ENCODE results near the gene NT5DC1.

Gene NT5DC1

DNA sequence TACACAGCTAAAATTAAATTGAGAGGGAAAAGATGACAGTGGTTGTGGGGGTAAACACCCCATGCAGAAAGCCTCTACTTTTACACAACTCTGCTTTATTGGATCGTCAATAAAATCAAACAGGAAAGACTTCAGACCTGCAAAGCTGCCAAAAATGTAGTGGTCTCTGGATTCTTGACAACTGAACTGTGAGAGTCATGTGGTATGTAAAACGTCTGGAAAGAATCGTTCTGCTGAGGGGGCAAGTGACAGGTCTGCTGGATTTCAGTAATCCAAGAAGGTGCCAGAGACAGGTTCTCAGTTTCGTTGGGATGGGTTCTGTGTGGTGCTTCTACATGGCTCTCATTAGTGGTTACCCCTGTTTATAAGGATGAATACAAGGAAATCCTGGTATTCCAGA, 89.9 kb downstream of the NT5DC1 start:
- DNase-seq, result no peak

DNA sequence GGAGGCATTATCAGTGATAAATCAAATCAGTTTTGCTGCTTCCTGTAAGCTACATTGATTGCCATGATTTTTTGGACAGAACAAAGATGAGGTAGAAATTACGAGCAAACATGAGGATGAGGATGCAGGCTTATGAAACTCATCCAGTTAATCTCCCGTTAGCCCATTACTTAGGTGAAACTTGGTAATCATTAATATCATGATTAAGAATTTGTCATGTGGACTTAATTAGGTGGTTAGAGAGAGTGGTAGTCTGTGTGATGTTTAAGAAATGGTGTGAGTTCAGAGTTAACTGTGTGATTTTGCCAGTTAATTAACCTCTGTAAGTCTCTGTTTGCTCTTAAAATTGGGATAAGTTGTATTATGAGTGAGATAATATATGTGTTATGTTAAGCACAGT, 91.2 kb downstream of the NT5DC1 start:
- no peak for DNase-seq

DNA sequence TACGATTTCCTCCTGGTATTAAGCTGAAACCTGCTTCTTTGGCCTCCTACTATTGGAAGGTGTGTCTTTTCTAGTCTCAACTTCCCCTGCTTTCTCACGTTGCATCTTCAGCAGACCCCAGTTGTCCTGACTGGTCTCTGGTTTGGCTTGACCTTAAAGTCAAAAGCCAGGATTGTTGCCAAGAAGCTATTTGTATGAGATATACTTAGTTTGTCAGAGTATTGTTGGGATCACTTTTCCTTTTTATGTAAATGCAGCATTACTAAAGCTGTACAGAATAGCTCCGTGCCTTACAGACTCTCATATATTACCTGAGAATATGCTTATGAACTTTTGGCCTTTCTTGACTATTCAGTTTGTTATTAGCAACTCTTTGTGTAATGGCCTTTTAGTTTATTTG, 92.1 kb downstream of the NT5DC1 start:
- DNase-seq, result no peak

DNA sequence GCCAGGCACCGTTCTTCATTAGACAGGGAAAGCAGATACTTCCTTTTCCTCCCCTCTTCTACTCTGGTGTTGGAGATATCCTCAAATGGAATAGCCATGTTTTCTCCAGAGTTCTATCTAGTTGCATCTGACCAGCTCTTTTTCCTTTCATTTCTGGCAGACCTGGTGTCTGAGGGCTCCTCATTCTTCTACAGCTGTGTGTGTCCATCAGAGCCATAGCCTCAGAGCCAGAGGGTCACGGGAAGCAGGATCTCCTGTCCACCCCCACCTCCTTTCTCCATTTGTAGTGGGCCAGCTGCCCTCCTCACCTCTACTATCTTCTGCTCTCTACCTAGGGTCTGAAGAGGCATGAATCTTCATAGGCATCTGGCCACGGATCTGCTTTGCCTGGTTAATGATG, 96.2 kb downstream of the NT5DC1 start:
- DNase-seq, result no peak

DNA sequence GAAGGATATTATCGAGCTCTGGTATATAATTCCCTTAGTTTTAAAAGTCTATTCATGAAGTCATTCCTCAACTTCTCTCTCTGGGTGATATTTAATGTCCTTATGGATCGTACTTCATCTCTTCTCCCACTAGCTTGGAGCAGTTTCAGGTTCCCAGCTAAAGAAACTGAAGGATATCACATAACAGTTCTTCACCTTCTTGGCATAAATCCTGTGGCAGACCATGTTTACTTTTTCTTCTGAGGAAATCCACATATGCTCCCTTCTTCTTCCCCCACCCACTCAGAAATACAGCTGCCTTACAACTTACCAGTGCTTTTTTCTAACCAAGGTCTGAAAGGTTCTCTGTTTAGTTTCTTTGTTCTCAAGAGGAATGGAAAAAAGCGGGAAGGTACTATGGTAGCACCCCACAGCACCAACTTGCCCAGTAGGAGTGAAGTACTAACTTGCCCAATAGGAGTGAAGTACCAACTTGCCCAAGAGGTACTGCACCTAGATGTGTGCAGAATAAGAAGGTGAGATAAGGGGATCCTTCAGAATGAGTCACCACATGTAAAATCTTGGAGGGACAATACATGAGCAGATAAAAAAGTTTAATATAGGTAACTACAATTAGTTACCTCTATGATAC, 100.1 kb downstream of the NT5DC1 start:
- no peak for DNase-seq

DNA sequence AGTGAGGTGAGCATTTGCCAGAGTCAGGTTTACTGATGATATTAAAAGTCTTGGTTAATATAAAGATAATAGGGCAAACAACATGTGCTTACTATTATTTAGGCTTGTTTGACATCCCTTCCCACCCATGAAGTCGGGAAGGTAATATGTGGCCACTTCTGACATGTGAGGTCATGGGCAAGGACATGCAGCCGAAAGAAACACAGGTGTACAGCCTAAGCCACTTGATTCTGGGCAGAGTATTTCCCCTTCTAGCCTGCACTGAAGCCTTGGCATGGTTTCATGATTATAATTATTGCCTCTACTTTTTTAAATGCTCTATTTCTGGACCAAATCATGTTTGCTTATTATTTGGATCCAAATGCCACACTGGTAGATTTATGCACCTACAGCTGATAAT, 100.9 kb downstream of the NT5DC1 start:
- no peak for DNase-seq

DNA sequence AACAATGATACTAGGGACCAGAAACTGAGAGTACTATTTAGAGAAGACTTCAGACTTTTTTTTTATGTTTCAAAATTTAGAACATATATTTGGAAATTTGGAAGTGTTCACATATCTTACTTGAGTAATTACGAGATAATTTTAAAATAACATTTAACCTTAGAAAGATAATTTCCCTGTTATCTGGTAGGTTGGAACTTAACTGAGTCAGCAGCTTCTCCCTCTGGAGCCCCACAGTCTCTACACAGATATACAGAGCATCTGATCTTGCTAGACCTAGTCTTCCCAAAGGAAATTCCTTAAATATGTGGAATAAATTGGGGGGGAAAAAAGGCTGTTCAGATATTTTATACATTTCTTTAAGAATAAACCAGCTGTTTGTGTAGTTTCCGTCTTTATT, 104.6 kb downstream of the NT5DC1 start:
- no peak for DNase-seq

DNA sequence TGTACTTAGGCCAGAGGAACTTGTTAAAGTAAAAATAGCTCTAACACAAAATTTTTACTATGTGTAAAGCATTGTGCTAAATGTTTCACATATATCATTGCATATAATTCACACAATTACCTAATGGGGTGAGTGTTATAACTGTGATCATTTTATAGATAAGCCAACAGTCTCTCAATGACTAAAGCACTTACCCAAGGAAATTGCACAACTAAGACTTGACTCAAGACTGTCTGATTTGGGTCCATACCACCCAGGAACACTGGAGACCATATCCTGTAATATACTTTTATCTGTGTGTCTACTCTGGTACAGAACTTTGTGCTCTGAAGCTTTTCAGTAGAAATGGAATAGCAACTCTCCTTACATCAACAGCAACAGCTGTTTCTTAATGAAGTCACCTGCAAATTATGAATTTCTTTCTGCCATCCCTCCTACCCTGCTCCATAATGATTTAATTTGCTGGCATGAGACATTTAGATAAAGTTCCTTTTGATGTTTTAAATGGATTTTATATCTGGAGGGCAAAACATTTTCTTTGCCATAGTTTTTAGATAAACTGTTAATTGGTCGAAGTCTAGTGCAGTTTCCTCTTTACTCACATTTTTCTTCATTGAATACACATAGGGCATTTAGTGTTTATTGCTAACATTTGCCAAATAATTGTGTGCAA, 105.7 kb downstream of the NT5DC1 start:
- no peak for DNase-seq

DNA sequence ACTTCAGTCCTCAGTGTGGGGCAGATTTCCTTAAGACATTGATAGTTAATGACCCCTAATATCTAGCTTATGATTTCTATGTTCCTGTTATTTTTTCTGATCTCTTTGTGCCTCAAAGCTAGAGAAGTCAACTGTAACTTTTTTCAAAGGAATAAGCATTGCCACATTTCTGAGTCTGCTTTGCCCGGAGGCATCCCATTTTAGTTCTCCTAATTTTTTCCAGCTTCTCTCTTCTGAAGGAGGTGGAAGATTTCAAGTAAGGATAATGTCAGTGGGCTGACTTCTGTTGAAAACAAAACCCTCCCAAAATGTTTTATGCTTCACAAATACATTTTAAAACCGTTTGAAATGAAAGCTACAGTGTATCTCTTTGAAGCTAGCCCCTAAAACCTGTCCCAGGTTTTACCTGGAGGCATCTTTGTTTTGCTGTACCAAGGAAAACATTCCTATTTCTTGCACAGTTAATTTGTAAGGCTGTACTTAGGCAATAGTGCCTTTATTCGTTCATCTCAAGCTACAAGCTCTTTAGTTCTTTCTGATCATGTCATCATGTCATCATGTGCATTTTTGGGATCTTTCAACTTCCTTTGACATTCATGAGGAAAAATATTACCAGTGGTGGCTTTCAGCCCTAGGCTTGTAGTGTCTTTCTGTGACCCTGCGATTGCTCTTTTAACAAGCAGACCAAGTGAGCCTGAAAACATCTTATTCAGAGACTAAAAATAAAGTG, 107.6 kb downstream of the NT5DC1 start:
- no peak for DNase-seq

DNA sequence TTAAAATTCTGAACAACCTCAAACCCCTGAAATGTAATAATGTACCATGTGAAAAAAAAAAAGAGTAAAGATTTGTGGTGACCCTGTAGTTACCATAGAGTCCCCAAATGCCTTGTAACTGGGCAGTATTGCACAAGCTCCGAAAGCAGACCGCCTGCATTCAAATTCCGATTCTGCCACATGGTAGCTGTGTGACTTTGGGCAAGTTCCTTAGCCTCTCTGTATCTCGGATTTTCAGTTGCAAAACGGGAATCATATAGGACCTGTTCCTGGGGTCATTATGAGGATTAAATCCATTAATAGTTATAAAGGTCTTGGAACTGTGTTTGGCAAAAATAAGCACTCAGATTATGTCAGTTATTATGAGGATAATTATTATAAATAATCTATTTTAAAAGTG, 109.7 kb downstream of the NT5DC1 start:
- DNase-seq, result no peak

DNA sequence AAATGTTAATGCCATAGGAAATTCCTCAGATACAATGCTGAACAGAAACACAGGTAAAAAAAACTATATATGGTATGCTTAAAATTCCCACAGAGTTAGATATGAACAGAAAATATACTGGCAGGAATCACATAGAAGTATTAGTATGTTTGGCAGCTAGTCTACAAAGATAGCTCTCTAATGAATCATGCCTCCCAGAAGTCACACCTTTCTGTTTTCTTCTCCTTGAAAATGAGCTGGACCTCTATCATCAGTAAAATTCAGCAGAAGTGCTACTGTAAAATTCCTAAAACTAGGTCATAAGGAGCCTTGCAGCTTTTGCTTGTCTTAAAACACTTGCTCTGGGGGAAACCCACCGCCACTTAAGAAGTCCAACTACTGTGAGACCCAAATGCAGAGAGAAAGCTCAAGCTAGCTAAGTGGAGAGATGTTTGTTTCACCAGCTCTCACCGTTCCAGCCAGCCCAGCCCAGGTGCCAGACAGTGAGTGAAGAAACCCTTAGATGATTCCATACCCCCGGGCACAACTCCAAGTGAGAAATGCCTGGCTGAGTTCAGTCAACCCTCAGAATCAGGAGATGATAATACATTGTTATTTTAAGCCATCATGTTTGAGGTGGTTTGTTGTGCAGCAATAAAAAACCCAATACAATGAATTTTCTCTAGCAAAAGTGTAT, 110.2 kb downstream of the NT5DC1 start:
- DNase-seq, result peak in 3 of 56 donors; percentile 0 to 4 (median 3)

DNA sequence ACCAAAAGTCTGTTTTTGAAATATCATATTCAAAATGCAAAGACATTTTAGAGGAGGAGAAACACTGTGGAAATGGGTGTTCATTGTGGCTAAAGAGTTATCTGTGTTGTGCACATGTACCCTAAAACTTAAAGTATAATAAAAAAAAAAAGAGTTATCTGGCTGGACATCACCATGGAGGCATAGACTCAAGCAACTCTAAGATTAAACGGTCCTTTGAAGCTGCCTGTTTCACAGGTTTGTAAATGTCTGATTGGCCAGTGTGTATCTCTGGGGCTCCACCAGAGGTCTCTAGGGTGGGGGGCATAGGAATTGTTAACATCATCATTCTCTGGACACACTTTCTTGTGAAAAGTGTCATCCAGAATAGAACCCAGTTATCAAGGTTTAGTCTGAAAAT, 114.0 kb downstream of the NT5DC1 start:
- no peak for DNase-seq

DNA sequence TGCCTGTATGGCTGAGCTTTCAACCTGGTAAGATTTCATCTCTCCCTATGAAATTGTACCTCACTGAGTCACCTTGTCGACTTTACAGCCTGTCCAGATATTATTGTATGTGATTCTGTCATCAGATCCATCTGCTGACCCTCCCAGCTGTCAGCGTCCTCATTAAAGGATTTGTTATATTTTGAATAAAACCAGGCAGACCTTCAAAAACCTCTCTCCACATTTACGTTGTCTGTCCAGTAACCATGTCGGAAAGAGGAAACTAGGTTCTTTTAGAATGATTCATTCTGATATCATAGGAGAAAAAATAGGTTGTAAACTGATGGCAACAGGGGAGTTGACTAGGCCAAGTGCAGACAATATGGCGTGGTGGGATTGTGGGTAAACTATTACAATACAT, 114.8 kb downstream of the NT5DC1 start:
- no peak for DNase-seq

DNA sequence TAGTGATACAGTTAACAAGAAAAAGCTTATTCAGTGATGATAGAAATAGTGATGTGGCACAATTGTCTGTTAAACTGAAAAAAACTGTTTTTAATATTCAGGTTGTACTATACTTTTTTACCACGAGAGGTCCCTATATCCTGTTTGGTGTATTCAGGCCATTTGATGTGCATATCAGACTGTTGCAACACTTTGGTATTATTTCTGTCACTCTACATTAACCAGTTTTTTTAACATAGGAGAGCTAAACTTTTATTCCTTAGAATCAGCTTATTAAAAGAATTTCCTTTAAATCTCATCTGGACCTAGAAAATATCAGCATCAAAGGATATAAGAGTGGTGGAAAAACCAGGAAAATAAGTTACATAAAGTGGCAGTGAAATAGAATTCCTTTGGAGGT, 116.4 kb downstream of the NT5DC1 start:
- no peak for DNase-seq

DNA sequence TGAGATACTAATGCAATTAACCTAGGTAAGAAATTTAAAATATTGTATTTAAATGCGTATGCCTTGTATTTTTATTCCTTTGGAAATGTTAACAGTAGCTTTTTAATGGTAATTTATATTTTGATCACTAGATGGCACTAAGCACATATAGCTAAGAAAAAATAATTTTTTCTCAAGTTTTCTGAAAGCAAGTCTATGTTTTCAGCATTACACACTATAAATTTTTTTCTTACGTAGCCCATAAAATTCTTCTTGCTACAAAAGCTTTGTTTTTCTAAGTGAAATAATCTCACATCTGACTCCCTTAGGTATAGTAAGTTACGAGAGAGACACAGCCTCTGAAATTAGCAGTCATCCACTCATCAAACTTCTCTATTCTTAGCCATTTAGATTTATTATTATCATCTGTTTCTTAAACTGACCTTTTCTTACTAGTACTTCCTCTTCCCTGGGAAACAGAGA, 117.5 kb downstream of the NT5DC1 start:
- no peak for DNase-seq

DNA sequence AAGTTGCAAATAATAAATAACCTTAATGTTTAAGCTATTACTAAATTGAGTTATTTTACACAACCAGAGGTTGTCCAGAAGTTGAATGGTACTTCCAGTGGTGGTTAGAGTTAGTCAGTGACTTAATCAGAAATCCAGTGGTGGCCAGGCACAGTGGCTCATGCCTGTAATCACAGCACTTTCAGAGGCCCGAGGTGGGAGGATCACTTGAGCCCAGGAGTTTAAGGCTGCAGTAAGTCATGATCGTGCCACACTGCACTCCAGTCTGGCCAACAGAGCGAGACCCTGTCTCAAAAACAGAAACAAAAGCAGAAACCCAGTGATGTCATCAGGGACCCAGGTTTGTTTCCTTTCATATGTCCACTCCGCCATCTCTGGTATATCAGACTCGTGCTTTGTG, 118.2 kb downstream of the NT5DC1 start:
- DNase-seq, result no peak

DNA sequence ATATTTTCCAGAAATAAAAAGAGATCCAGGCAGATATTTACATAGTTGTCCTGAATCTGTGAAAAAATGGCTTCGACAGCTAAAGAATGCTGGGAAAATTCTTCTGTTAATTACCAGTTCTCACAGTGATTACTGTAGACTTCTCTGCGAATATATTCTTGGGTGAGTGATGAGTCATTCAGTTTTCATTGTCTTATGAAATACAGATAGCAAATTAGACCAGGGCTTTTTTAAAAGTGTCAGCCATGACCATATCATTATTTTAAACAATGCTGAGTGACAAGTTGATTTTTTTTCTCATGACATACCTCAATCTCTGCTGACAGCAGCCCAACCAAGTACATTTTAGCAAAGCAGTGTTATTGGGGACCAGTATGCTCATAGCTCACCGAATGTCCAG, 120.4 kb downstream of the NT5DC1 start:
- no peak for DNase-seq

DNA sequence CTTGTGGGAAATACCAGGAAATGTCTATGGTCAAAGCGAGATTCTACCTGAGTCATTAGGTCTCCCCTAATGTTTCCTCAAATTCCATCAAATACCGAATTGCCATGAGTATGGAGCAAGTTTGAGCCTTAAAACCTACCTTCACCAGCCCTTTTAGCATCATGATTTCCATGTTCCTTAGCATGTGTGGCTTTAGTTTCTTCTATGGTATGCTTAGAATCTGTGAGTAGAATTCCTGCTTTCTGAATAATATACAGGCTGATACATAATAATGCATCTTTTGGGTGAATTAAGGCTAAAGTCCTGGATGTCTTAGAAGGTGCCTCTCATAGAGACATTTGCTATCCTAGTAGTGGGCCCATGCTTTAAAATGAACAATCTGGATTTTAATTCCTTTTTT, 121.3 kb downstream of the NT5DC1 start:
- DNase-seq, result no peak

DNA sequence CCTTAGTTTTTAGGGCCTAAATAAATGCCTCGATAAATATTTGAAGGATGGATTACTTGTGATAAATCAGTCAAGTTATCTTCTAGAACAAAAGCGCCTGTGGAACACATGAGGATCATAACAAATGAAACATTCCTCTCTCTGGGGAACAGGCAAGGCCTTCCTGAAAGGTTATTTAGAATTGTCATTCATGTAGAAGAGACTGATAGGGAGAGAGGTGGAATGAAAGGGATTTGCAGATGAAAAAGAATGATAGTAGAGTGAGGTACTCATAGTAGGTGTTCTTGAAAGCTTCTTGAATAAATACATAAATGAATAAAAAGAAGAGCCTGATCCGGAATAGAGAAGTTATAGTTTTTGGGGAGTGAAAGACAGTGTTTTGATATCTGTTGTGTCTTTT, 122.7 kb downstream of the NT5DC1 start:
- DNase-seq, result no peak

DNA sequence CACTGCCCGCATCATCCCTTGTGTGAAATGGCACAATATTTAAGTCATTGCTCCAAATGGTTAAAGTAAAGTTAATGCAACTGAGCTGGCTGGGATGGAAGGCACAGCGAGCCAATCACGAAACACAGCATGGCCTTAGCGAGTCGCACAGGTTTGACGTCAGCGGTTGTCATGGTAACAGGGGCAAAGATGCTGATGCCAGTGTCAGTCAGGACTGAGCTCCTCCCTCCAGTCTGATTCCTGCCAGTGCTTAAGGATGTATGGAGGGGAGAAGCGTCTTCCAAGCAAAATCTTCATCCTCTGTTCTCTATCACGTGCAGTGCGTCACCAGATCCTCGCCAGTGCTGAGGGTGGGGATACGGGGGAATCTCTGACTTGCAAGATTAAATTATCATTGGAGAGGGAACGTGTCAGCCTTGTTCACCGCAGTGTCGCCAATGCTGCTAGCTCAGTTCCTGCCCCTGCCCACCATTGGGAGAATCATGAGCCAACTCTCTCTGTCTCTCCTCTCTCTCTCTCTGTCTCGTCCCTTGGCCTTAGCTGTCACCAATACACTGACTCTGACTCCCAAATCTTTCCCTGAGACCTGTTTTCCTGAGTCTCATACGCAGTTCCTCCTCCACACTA, 128.7 kb downstream of the NT5DC1 start:
- DNase-seq, result peak in 55 of 56 donors; percentile 25 to 98 (median 89)

DNA sequence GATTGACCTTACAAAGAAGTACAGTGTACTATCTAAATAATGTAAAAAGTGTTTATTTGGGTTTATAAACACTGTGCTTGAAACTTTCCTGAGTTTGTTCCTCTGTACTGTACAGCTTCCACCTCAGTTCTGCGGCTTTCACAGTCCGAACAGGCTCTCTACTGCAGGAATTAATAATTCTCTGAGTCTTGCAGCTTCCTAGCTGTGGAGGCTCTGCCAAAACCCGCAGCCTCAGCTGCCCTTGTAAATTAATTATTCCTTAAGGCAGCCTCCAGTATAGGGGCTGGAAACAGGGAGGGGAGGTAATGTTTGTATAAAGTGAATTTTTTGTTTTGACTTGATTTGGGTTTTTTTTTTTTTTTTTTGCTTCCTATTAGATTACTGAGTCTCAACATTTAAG, 134.0 kb downstream of the NT5DC1 start:
- DNase-seq, result no peak

DNA sequence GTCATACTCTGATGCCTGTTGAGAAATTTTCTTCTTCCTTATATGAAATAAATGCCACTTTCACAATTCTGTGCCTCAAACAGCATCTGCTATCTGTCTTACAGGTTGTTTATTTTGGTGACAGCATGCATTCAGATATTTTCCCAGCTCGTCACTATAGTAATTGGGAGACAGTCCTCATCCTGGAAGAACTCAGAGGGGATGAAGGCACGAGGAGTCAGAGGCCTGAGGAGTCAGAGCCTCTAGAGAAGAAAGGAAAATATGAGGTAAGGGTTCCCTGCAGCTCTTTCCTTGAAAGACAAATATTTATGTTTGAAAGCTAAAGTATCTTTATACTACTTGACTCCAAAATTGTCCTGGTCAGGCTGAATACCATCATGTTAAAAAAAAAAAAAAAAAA, 137.4 kb downstream of the NT5DC1 start:
- no peak for DNase-seq

Data from amygdala (tissue), 56 donors.